IMR-90 (cell line): Measurements from ENCODE around the gene FN3KRP.

Source experiments
- CHD1 ChIP-seq: IDR thresholded peaks from 2 replicates; pipeline ENCODE4 v1.6.1; 2012; ENCODE audit warnings: low read depth, low read length, improper control_type of control experiment
- FOS ChIP-seq: fragments of 150-350 bp; IDR thresholded peaks from 2 replicates; pipeline ENCODE4 v1.6.1; 2016; ENCODE audit warnings: low read depth, low read length
- POLR2A ChIP-seq: IDR thresholded peaks from 2 replicates; pipeline ENCODE4 v1.6.1; 2012; ENCODE audit warnings: mild to moderate bottlenecking, low read depth, low read length
- TF ChIP-seq, protein P1 (sequence below): conservative IDR thresholded peaks from 2 replicates; pipeline ENCODE4 v1.5.1; 2012; ENCODE audit warnings: mild to moderate bottlenecking, low read depth, low read length, improper control_type of control experiment

GRCh38 chr17:82687871-82688270 is 28.6 kb upstream of the FN3KRP start:
- TF ChIP-seq, protein P1, sequence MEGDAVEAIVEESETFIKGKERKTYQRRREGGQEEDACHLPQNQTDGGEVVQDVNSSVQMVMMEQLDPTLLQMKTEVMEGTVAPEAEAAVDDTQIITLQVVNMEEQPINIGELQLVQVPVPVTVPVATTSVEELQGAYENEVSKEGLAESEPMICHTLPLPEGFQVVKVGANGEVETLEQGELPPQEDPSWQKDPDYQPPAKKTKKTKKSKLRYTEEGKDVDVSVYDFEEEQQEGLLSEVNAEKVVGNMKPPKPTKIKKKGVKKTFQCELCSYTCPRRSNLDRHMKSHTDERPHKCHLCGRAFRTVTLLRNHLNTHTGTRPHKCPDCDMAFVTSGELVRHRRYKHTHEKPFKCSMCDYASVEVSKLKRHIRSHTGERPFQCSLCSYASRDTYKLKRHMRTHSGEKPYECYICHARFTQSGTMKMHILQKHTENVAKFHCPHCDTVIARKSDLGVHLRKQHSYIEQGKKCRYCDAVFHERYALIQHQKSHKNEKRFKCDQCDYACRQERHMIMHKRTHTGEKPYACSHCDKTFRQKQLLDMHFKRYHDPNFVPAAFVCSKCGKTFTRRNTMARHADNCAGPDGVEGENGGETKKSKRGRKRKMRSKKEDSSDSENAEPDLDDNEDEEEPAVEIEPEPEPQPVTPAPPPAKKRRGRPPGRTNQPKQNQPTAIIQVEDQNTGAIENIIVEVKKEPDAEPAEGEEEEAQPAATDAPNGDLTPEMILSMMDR = no peak
- TF ChIP-seq POLR2A (no peak), CHD1 (no peak), FOS (no peak)
